OCI-LY1 (cell line): Measurements from ENCODE around the gene ANKRD10.

Source experiments
- CTCF ChIP-seq: fragments of 200-600 bp; sonication (generic), shearing (Covaris generic); IDR thresholded peaks from 2 replicates; pipeline ENCODE4 v1.5.1; 2017; ENCODE audit warnings: mild to moderate bottlenecking, antibody characterized with exemption, low read length, moderate library complexity, mixed read lengths
- EZH2 ChIP-seq: fragments of 200-600 bp; sonication (generic), shearing (Covaris generic); IDR thresholded peaks from 2 replicates; pipeline ENCODE4 v1.8.0; 2017; ENCODE audit warnings: borderline replicate concordance, mixed run types, mild to moderate bottlenecking, antibody characterized with exemption, low read length, moderate library complexity, mixed read lengths

GRCh38 chr13:110886870-110887596 lies 27.8 kb downstream of the ANKRD10 start:
- TF ChIP-seq CTCF = no peak
- no peak for TF ChIP-seq EZH2
